Epithelial cell of prostate (primary cell): Measurements from ENCODE around the gene ZNF227.
"Not testable (repeated sequence)": the region's sequence is repeated elsewhere in the genome, so short reads cannot be mapped to it uniquely, and the experiment has no call there.

Experiments
- DNase-seq: peaks from one replicate; pipeline ENCODE4 v3.0.0-alpha.2; 2011; ENCODE audit warnings: low read depth, low spot score
- H3K27ac ChIP-seq: fragments of 450-650 bp; 2 replicates; pipeline ENCODE4 v1.5.1; 2017; ENCODE audit warnings: mild to moderate bottlenecking

ZNF227 gene

GRCh38 chr19:44212250-44212865 lies at the start of gene ZNF227:
TSS of gene ZNF227 (plus strand) at chr19:44212532. CDS start at chr19:44217793, 5,261 bp downstream.
- peak within 1 kb of the TSS; percentile 62 for H3K27ac ChIP-seq
- DNase-seq = peak; percentile 57

GRCh38 chr19:44163789-44164188 lies 48.5 kb upstream of the ZNF227 start:
- H3K27ac ChIP-seq = no peak overlapping the region
- no peak for DNase-seq

- no peak for DNase-seq
- H3K27ac ChIP-seq = peak overlapping the region; percentile 56
Observed at GRCh38 chr19:44164327-44164672, 48.0 kb upstream of the ZNF227 start.

- H3K27ac ChIP-seq = peak within 1 kb of the TSS; percentile 56
- DNase-seq = peak; percentile 91
Observed at GRCh38 chr19:44164673-44165512, 47.4 kb upstream of the ZNF227 start, which contains the start of gene ZNF226. TSS of gene ZNF226 (plus strand) at chr19:44165100. CDS start at chr19:44170081, 4,981 bp downstream.

- not testable (repeated sequence) for H3K27ac ChIP-seq, DNase-seq
Observed at GRCh38 chr19:44170660-44171059, 41.7 kb upstream of the ZNF227 start.

- DNase-seq = no peak
Observed at GRCh38 chr19:44176590-44176989, 35.7 kb upstream of the ZNF227 start.

GRCh38 chr19:44180968-44181367 lies 31.4 kb upstream of the ZNF227 start:
- H3K27ac ChIP-seq = no peak overlapping the region
- no peak for DNase-seq

More at GRCh38 chr19:44176590-44176989, 35.7 kb upstream of the ZNF227 start:
- no peak overlapping the region for H3K27ac ChIP-seq

- no peak for DNase-seq
- no peak overlapping the region for H3K27ac ChIP-seq
Observed at GRCh38 chr19:44182145-44182544, 30.2 kb upstream of the ZNF227 start.

GRCh38 chr19:44190020-44190419 lies 22.3 kb upstream of the ZNF227 start:
- no peak overlapping the region for H3K27ac ChIP-seq
- DNase-seq = no peak

- no peak for DNase-seq
- H3K27ac ChIP-seq = no peak overlapping the region
Observed at GRCh38 chr19:44192127-44192526, 20.2 kb upstream of the ZNF227 start.

GRCh38 chr19:44196772-44197171 lies 15.6 kb upstream of the ZNF227 start:
- no peak overlapping the region for H3K27ac ChIP-seq
- DNase-seq = no peak

- no peak for DNase-seq
- no peak overlapping the region for H3K27ac ChIP-seq
Observed at GRCh38 chr19:44202470-44202869, 9.9 kb upstream of the ZNF227 start.

GRCh38 chr19:44202974-44203373 lies 9.4 kb upstream of the ZNF227 start:
- no peak for DNase-seq
- H3K27ac ChIP-seq = no peak overlapping the region

- H3K27ac ChIP-seq, DNase-seq: not testable (repeated sequence)
Observed at GRCh38 chr19:44203877-44204276, 8.5 kb upstream of the ZNF227 start.

GRCh38 chr19:44204772-44205171 lies 7.6 kb upstream of the ZNF227 start:
- DNase-seq = no peak

GRCh38 chr19:44207126-44207803 lies 5.1 kb upstream of the ZNF227 start:
- peak; percentile 27 for DNase-seq
- H3K27ac ChIP-seq = peak overlapping the region; percentile 57

More at GRCh38 chr19:44204772-44205171, 7.6 kb upstream of the ZNF227 start:
- no peak overlapping the region for H3K27ac ChIP-seq

GRCh38 chr19:44212866-44213346 lies 574 bp downstream of the ZNF227 start:
- H3K27ac ChIP-seq = peak overlapping the region; percentile 62
- no peak for DNase-seq

GRCh38 chr19:44219926-44220325 lies 7.6 kb downstream of the ZNF227 start:
- DNase-seq, H3K27ac ChIP-seq: not testable (repeated sequence)

GRCh38 chr19:44220761-44221160 lies 8.4 kb downstream of the ZNF227 start:
- not testable (repeated sequence) for DNase-seq, H3K27ac ChIP-seq

GRCh38 chr19:44221291-44221690 lies 9.0 kb downstream of the ZNF227 start:
- not testable (repeated sequence) for DNase-seq

GRCh38 chr19:44228318-44228717 lies 16.0 kb downstream of the ZNF227 start:
- no peak for DNase-seq
- H3K27ac ChIP-seq = no peak overlapping the region

More at GRCh38 chr19:44221291-44221690, 9.0 kb downstream of the ZNF227 start:
- not testable (repeated sequence) for H3K27ac ChIP-seq
